ENCODE results near the gene CD5L.

GRCh38 chr1:157782931-157783330 is 58.7 kb downstream of the CD5L start:
- TF ChIP-seq POLR2A (IDR thresholded peaks at IDR 0.05) (no peak), CTCF (IDR thresholded peaks at IDR 0.05) (no peak)
